Fibroblast of peridontal ligament (primary cell): ENCODE measurements around the gene TAF11L2.
"Not testable (repeated sequence)": the region's sequence is repeated elsewhere in the genome, so short reads cannot be mapped to it uniquely, and the experiment has no call there.

Experiments
- DNase-seq: peaks from one replicate; pipeline ENCODE4 v3.0.0-alpha.2; 2010; ENCODE audit errors: extremely low read depth

Gene TAF11L2

DNA sequence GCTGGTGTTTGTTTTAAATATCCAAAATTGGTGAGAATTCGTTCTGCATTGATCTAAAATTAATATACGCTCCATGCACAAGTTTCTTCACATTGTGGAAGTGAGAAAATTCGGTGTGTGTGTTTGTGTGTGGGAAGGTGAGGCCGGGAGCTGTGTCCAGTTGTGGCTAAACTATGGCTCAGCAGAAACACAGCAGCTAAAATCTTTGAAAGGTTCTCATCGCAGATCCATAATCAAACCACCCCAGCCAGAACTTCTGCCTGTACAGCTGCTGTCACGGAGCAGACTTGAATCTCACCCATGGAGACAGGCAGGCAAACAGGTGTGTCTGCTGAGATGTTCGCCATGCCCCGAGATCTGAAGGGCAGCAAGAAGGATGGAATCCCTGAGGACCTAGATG, at the start of gene TAF11L2:
Gene TAF11L2, plus strand, starts transcription at position 301 of the 400 bp plus-strand sequence.
- DNase-seq = not testable (repeated sequence)

DNA sequence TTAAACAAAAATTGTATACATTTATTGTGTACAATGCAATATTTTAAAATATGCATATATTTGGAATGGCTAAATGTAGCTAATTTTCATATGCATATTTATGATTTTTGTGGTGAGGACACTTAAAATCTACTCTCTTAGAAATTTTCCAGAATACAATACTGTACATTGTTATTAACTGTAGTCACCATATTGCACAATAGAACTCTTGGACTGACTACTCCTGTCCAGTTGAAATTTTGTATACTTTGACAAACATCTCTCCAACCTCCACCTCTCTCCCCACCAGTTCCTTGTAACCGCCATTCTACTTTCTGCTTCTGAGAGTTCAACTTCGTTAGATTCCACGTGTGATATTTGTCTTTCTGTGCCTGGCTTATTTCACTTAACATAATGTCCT, 49.2 kb upstream of the TAF11L2 start:
- DNase-seq = no peak

GRCh38 chr5:17452936-17453335, 45.1 kb upstream of the TAF11L2 start:
- DNase-seq = no peak

GRCh38 chr5:17455942-17456341, 42.1 kb upstream of the TAF11L2 start:
- no peak for DNase-seq

GRCh38 chr5:17461793-17462192, 36.2 kb upstream of the TAF11L2 start:
- DNase-seq = no peak

GRCh38 chr5:17463653-17464052, 34.4 kb upstream of the TAF11L2 start:
- DNase-seq = no peak

- DNase-seq = no peak
Measured at GRCh38 chr5:17470064-17470463, 28.0 kb upstream of the TAF11L2 start.

DNA sequence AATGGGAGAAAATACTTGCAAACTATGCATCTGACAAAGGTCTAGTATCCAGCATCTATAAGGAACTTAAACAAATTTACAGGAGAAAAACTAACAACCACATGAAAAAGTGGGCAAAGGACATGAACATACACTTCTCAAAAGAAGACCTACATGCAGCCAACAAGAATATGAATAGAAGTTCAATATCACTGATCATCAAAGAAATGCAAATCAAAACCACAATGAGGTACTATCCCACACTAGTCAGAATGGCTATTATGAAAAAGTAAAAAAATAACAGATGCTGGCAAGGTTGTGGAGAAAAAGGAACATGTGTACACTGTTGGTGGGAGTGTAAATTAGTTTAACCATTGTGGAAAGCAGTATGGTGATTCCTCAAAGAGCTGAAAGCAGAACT, 23.0 kb upstream of the TAF11L2 start:
- not testable (repeated sequence) for DNase-seq

DNA sequence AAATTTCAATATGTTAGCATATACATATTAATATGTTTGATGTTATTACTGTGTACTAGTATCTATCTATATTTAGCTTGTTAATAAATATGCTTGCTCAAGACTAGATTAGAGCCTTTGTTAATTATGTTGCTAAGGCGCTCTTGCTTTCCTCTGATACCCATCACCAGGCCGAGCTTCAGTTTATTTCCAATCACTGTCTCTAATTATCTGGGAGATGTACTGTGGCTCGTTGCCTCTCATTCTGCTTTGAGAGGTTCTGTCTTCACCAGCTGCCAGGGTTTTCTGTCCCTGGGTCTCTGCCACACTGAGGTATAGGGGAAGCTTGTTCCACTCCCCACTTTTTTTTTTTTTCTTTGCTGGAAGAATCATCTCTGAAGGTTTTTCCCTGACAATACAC, 21.0 kb upstream of the TAF11L2 start:
- DNase-seq = no peak

- DNase-seq = no peak
Measured at GRCh38 chr5:17477573-17478265, 20.3 kb upstream of the TAF11L2 start.

GRCh38 chr5:17481378-17481777, 16.7 kb upstream of the TAF11L2 start:
- no peak for DNase-seq

GRCh38 chr5:17482790-17483189, 15.2 kb upstream of the TAF11L2 start:
- DNase-seq = no peak

DNA sequence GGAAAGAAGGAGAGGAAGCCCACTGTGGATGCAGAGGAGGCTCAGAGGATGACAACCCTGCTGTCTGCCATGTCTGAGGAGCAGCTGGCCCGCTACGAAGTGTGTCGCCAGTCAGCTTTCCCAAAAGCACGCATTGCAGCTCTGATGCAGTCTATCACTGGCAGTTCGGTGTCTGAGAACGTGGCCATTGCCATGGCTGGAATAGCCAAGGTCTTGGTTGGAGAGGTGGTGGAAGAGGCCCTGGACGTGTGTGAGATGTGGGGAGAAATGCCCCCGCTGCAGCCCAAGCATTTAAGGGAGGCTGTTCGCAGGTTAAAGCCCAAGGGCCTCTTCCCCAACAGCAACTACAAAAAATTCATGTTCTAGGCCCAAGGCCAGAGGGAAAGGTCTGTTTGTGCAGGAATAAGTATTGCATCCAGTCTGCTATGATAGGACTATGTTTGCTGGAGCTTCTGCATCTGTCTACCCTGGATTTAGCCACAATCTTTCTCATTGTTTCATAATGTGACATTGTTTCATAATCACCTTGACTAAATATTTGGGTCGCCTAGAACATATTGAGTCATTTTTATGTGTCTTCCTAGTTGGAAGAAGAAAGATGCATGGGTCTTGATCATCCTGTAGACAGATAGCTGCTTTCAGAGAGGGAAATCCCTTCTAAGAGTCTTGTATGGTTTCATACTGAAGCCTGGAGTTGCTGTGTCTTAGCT, 11.4 kb upstream of the TAF11L2 start:
- not testable (repeated sequence) for DNase-seq

DNA sequence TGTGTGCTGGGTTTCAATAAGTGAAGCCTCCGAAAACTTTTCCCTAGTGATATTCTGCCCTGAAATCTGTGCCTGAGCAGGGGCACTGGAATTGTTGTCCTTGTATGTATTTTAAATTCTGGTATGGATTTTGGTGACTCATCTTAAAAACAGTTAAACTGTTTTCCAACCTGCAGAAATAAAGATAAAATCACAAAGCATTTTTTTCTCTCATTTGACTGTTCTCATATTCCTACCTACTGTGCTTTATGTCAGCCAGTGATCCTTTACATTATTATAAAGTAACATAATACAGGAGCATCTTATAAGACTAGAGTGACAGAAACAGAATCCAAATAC, 10.9 kb upstream of the TAF11L2 start:
- DNase-seq = no peak

- not testable (repeated sequence) for DNase-seq
Measured at GRCh38 chr5:17491257-17491656, 6.8 kb upstream of the TAF11L2 start.

DNA sequence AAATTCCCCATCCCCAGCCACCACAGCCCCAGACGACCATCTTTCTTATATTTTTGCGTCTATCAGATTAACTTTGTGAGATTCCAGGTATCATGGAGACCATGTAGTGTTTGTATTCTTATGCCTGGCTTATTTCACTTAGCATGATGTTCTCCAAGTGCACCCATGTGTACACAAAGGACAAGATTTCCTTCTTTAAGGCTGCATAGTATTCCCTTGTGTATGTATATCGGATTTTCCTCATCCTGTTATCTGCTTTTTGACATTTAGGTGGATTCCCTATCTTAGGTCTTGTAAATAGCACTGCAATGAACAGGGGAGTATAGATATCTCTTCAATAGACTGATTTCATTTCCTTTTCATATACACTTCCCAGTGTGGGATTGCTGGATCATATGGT, 5.3 kb upstream of the TAF11L2 start:
- no peak for DNase-seq

- no peak for DNase-seq
Measured at GRCh38 chr5:17497446-17497845, 585 bp upstream of the TAF11L2 start.

GRCh38 chr5:17511775-17512325, 13.8 kb downstream of the TAF11L2 start:
- no peak for DNase-seq

DNA sequence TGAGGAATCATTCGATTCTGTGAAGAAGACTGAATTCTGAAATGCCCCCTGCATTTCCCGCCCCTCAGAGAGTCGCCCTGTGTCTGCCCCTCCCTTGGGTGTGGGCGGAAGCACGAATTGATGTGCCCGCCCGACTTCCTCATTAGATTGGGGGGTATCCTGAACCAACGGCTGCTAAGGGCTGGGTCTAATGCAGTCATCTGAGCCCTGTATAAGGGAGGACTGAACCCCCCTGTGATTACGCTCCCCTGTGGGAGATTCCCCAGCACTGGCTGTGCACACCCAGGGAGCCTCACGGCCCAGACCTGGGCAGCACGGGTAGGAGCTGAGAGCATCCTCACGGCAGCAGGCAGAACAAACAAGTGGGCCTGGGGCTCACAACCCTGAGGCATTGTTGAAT, 19.5 kb downstream of the TAF11L2 start:
- not testable (repeated sequence) for DNase-seq

DNA sequence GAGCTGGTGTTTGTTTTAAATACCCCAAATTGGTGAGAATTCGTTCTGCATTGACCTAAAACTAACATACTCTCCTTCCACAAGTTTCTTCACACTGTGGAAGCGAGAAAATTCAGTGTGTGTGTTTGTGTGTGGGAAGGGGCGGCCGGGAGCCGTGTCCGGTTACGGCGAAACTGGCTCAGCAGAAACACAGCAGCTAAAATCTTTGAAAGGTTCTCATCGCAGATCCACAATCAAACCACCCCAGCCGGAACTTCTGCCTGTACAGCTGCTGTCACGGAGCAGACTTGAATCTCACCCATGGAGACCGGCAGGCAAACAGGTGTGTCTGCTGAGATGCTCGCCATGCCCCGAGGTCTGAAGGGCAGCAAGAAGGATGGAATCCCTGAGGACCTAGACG, 20.0 kb downstream of the TAF11L2 start, which contains the start of gene TAF11L3:
Gene TAF11L3, plus strand, starts transcription at position 301 of the 400 bp plus-strand sequence.
- DNase-seq = not testable (repeated sequence)

DNA sequence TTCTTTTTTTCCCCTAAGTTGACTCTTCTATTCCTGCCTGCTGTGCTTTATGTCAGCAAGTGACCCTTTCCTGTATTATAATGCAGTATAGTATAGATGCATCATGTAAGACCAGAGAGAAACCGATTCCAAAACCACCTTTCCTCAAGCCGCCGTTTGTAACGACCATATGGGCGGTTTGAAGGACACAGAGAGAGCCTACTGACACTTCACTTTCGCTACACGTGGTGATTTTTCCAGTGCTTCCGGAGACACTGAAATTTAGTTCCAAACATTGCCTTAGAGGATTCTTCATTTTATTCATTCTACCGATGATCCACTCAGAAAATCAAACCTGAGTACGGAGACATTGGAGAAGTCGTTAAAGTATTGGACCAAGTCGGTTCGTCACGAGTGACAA, 21.5 kb downstream of the TAF11L2 start:
- not testable (repeated sequence) for DNase-seq

DNA sequence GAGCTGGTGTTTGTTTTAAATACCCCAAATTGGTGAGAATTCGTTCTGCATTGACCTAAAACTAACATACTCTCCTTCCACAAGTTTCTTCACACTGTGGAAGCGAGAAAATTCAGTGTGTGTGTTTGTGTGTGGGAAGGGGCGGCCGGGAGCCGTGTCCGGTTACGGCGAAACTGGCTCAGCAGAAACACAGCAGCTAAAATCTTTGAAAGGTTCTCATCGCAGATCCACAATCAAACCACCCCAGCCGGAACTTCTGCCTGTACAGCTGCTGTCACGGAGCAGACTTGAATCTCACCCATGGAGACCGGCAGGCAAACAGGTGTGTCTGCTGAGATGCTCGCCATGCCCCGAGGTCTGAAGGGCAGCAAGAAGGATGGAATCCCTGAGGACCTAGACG, 23.5 kb downstream of the TAF11L2 start, which contains the start of gene TAF11L4:
Gene TAF11L4, plus strand, starts transcription at position 301 of the 400 bp plus-strand sequence.
- DNase-seq = not testable (repeated sequence)

GRCh38 chr5:17524935-17525334, 26.9 kb downstream of the TAF11L2 start, which contains the start of gene TAF11L5:
TAF11L5 (plus strand) TSS chr5:17525235.
- DNase-seq = not testable (repeated sequence)
